Measurements from ENCODE around the gene TTC34.

GRCh38 chr1:2644591-2645101 is 156.8 kb downstream of the TTC34 start:
- TF ChIP-seq CTCF (IDR thresholded peaks at IDR 0.05) (no peak), EP300 (IDR thresholded peaks at IDR 0.05) (no peak), POLR2A (IDR thresholded peaks at IDR 0.05) (no peak), POLR2AphosphoS5 (IDR thresholded peaks at IDR 0.05) (no peak)

Data from sigmoid colon (tissue), 4 donors.